NCI-H146 (cell line): ENCODE data around the gene MARK1.

Source experiments
- DNase-seq: peaks from one replicate; lab custom pipeline; 2025; lab: John Stamatoyannopoulos, UW

MARK1 gene

DNA sequence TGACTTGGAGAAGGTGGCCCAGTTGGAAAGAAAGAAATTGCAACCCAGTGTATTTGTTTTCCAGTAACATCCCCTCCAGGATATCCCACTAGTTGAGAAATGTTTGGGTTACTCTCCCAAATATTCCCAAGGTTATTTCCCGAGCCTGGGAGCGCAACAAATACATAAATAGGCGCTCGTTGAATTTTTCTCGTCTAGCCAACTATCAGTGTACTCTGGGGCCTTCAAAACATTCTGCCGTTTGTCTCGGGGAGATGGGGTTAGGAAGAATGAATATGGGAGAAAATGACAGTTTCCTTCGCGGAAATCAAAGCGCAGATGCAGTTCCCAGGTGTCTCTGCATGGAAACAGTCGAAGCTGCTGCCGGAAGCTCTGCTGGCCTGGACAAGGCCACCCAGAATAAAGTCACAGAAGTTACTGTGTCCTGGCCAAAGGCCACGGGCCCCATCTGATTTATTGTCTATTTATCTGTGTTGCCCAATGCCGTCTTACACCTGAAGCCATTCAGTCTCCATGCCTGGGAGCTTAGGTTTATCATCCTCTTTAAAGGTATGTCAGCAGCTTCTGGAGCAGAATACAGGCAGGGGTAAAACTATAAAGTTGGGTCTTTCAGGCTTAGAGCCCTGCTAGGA is 163.2 kb downstream of the MARK1 start:
- no peak for DNase-seq

DNA sequence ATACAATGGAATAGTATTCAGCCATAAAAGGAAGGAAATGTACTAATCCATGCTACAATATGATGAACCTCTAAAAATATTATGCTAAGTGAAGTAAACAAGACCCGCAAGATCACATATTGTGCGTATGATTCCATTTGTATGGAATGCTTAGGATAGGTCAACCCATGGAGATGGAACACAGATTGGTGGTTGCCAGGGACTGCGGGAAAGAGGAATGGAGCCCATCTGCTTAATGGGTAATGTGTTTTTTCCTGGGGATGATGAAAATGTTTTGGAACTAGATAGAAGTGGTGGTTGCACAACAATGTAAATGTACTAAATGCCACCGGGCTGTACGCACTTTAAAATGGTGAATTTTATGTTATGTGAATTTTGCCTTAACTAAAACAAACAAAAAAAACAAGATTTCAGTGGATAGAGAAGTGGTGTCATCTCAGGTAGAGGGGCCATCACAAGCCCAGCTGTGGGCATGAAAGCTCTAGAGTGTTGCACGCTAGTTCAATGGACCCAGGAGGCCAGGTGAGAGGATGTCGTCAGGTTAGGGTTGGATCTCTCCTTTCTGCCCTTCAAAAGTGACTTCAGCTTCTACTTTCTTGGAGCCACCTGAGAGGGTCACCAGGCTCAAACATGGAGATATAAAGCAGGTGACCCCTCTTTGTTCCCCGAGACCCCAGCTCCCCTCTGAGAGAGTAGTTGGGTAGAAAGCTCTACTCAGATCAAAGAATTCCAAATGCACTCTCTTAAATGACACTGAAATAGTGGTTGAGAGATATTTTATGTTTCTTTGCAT is 164.7 kb downstream of the MARK1 start:
- DNase-seq, result no peak

DNA sequence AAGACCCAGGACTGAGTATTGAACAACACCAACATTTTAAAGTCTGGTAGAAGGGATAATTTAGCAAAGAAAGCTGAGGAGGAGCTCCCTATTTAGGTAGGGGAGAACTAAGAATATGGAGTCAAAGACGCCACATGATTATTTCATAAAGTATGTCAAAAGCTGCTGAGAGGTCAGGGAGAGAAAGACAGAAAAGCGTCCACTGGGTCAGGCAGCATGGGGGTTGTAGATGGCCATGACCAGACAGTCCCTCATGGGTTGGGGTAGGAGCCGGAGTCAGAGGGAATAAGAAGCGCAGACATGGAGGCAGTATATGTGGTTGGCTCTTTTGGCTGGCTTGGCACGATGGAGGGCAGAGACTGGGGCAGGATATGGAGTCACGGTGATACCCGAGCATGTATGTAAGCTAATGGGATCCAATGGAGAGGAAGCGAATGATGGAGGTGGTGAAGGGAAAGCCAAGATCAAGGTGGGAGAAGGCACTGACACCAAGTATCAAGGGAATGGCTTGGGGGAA is 167.0 kb downstream of the MARK1 start:
- no peak for DNase-seq

DNA sequence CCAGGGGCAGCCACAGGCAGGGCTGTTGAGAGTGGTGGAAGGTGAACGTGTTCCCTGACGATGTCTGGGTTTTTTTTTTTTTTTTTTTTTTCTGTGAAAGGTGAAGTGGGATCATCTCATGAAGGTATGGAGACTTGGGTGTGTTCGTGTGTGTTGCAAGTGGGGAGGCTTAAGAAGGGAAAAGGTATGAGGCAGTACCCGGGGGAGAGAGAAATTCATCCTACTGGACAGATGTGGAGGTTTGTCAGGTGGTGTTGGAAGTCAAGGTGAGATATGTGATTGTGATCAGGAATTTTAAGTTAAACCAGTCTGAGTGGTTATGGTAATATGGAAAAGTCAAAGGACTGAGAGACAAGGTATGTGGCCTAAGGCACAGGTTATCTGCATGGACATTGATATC is 167.5 kb downstream of the MARK1 start:
- no peak for DNase-seq

DNA sequence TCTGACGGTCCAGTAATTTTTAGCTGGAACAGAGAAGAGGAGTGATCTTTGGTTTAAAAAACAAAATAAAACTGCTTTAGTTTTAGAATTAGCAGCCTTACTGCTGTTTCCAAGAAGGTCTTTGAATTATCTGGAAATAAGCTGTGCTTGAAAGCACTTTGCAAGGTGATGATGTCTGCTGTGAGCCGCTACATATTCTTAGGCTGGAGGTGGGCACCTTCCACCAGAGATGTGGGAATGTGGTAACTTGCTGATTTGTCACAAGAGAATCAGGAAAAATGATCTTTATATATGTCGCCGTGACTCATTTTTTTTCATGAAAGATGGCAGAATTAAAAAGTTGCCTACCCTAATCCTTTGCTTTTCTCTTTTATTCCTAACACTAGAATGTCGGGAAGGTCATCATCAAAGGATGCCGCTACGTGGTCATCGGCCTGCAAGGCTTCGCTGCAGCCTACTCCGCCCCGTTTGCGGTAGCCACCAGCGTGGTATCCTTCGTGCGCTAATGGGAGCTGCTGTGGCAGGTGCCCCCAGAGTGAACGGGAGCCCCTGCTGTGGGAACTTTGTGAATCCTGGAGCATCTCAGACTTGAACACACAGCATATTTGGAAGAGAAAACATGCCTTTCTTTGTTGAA is 168.4 kb downstream of the MARK1 start:
- no peak for DNase-seq

DNA sequence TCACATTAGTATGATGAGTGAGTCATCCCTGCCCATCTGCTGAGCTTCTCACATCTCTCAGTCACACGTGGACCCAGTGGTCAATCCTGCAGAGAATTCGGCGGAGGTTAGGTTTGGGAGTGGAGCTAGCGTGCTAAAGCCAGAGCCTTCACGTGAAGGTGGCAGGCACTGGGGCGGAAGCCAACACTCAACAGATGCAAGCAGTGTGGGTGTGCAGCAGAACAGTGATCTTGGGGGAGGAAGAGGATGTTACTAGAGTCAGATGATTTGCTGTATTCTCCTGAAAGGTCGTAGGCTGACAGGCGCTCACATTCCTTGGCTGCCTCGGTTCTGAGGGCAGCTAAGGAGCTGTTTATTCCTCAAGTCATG is 168.9 kb downstream of the MARK1 start:
- DNase-seq, result no peak

DNA sequence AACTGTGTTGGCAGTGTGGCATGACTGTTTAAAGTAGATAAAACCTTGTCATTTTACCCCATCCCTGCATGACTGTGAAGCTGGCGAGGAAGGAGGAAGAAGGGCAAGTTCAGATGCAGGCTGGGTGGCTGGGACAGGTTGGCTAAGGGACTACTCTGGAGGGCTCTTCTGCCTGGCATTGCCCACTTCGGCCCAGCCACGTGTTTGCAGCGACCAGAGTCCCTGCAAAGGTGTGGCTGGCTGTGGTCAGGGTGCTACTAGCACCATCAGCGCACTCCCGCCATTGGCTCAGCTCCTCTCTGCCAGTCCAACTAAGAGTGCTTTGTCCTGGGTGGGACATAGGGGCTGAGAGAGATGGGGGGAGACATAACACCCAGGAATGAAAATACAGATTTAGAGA is 169.4 kb downstream of the MARK1 start:
- no peak for DNase-seq

DNA sequence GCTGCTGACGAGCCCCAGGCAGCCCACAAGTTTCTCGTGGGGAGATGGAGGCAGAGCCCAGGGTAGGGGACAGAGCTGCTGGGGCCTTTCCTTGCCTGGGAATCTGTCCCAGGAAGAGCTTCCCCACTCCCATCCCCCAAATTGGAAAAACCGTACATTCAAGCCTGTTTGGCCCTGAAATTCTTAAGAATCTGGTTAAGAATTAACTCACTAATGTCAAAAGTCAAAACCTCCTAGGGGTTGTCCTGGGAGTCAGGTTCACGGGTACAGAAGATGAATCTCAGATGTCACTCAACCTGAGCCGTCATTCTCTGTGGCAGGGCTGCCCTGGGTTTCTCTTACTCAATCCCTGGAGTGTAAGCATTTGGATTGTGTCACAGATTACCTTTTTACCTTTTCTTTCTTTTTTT is 170.7 kb downstream of the MARK1 start:
- DNase-seq, result no peak

DNA sequence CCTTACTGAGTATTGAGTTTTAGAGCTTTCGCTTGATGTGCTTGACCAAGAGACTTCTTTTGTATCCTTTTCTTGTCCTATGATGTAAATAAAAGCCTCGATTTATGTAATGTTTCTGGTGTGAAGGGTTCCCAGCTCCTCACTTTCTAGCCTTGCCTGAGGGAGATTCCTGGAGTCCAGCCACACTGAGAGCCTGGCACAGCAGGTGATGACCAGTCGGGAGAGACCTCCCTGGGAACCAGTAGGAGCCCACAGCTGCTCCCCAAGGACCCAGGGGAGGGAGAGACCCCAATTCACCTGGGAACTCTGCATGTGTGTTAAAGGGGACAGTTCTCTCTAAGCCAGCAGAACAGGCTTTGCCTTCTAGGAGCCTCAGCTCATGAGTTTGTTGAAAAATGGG is 171.1 kb downstream of the MARK1 start:
- no peak for DNase-seq

DNA sequence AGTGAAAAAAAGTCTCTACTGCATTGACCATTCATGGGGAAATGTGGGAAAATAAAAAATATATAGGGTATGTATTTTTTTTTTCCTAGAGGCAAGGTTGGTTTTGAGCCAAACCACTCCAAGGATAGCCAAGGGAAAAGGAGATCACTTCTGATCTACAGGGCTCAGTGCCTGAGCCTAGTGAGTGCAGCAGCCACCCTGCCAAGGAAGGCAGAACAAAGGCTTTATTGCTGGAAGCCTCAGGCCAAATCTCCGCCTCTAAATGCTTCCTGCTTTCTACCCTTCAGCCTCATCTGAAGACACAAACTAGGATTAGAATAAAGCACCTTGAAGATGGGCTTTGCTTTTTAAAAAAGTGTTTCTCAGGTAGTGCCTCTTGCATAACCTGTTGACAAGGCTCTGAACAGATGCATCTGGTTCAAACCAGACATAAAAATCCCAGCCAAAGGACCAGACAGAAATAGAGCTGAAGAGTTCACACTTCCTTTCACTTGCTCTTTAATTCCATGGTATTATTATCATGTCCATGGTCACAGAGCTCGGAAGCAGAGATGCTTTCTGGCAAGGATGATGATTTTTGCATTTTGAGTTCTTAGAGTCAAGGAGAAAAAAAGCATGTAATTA is 172.7 kb downstream of the MARK1 start:
- no peak for DNase-seq

DNA sequence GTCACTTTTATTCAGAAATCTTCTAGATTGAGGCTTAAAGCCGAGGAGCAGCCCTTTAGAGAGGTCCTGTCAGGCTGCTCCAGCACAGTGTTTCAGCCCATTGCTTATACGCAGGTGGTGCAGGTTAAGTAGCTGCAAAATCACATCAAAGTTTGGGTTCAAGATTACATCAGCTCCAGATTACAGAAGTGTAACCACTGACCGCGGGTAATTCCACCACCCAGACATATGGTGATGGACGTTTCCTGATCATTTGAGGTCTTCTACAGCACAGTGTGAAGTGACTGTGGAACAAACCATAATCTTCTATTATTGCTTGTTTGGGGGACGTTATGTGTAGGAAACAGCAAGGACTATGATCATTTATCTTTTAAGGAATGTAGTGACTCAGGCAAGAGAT is 174.0 kb downstream of the MARK1 start:
- DNase-seq, result no peak

DNA sequence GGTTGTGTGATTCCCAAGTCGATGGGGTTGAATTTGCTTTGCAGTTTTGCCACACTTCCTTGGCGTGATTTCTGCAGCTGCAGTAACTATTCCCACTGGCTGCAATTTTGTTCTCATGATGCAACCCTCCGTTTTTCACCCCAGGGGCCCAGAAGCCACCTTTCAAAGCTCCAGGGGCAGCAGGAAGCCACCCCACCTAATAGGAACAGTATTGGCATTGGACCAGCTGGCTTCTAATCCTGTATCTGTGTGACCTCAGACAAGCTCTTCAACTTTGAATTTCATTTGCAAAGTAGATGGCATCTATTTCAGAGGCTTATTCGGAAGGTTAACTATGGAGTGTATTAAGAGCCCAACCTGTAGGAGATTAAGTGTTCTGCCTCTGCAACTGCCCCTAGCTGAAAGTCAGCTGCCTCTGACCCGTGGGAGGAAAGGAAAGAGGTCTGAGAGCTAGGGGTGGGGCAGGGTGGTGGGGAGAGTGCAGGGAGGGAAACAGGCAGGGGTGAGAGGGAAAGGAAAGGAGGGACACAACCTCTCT is 174.9 kb downstream of the MARK1 start:
- no peak for DNase-seq

DNA sequence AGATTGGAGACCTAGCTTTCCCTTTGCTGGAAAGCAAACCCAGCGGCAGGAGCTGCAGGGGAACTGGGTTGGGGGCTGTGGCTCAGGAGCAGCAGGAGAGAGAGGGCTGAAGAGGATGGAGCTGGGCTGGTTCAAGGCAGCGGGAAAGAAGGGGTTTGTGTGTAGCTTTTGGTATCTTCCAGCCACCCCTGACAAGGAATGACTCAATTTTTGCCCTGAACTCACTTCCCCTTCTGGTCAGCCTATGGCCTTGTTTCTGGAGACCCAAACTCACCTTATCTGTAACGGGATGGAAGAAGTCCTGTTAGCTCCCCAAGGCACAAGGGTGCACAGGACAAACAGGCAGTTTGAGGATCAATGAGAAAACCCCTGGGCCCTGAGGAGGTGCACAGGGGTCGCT is 175.4 kb downstream of the MARK1 start:
- DNase-seq, result no peak

DNA sequence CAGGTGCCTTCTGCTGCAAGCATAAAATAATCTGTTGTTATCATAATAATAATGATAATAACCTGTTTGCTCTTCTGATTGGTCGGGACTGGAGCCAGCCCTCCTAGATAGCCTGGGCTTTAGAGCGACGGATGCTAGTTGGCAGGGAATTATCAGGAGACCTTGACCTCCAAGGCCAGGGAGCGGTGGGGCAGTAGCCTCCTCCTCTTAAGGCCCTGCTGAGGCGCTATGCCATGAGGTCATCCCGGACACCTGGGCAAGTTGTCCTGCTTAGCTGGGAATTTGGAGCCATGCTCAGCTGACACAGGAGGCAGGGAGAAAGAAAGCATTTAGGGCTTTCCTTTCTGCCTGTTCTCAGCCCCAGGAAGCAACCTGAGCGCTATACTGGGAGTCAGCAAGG is 177.8 kb downstream of the MARK1 start:
- no peak for DNase-seq

DNA sequence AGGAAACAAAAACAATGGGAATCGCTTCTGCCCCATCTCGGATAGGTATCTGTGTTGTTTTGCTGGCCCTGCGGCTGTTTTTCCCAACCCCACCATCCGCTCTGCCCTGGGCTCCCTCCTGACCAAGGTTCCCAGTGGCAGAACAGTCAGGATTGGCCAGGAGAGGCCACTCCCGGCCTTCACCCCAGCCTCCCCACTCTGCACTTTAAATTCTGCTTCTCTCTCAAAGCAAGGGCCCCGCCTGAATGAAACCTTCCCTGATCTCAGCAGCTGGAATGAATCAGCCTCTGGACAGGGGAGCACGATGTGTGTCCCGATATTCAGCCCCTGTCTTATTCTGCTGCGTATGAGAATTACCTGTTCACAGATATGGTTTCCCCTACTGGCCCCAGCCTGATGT is 178.5 kb downstream of the MARK1 start:
- no peak for DNase-seq

DNA sequence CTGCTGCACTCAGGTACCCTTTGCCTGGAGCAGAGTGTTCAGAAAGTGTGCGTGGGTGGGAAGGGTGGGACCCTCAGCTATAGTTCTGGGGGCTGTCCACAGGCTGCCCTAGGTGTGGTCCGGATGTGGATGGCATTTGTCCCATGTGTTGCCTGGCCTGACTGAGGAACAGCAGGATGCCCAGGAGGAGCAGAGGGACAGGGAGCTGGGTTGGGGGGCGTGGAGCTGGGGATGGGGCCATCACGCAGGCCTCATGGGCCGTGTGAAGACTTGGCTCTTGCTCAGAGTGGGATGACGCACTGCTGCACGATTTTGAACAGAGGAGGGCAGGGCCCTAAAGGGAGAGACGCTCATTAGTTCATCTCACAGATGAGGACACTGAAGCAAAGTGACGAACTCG is 179.2 kb downstream of the MARK1 start:
- DNase-seq, result no peak

DNA sequence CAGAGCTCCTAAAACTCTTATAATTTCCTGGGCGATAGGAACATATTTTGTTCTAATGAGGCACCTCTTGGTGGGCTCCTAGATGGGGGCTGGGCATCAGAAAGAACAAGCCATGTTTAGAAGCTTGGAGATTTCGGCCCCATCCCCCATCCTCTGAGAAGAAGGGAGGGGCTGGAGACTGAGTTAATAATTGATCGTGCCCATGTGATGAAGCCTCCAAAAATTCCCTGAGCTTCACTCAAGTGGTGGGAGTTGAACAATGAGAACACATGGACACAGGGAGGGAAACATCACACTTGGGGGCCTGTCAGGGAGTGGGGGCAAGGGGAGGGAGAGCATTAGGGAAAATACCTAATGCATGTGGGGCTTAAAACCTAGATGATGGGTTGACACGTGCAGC is 180.3 kb downstream of the MARK1 start:
- no peak for DNase-seq

DNA sequence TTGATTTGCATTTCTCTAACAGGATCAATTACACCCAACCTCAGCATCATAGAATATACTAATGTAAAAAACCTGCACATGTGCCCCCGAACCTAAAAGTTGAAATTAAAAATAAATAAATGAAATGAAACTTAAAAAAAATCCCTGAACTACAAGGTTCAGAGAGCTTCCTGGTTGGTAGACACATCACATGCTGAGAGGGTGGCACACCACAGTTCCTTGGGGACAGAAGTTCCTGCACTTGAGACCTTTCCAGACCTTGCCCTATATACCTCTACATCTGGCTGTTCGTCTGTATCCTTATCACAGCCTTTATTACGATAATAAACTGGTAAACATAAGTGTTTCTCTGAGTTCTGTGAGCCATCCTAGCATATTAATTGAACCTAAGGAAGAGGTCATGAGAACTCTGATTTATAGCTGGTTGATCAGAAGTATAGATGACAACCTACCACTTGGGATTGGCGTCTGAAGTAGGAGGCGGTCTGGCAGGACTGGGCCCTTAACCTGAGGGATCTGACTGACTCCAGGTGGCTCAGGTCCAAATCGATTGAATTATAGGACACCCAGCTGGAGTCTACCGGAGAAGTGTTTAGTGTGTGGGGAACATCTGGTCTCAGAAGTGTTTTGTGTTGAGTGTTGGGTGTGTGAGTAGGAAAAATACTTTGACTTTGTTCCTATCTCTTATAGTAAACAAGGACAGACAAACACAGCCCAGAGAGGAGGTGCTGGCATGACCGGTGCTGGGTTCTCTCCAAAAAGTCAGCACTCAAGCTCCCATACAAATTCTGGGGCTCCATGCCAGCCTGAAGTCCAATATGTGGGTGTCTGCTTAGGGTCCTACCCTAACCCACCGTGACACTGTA is 181.2 kb downstream of the MARK1 start:
- DNase-seq, result no peak

DNA sequence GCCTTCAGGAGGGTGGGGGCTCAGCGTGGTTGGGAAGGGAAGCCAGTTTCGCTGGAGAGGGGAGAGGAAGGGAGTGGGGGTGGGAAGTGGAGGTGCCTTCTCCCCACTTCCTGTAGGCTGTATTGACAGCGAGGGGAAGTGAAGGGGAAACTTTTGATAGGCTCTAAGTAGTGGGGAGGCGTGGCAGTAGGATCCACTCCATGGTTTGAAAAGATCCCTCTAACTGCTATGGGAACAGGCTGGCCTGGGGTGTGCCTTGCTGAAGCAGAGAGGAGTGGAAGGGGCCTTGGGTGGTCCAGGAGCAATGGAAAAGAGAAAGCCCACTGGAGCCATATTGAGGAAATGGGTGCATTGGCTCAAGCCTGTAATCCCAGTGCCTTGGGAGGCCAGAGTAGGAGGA is 182.4 kb downstream of the MARK1 start:
- DNase-seq, result no peak

DNA sequence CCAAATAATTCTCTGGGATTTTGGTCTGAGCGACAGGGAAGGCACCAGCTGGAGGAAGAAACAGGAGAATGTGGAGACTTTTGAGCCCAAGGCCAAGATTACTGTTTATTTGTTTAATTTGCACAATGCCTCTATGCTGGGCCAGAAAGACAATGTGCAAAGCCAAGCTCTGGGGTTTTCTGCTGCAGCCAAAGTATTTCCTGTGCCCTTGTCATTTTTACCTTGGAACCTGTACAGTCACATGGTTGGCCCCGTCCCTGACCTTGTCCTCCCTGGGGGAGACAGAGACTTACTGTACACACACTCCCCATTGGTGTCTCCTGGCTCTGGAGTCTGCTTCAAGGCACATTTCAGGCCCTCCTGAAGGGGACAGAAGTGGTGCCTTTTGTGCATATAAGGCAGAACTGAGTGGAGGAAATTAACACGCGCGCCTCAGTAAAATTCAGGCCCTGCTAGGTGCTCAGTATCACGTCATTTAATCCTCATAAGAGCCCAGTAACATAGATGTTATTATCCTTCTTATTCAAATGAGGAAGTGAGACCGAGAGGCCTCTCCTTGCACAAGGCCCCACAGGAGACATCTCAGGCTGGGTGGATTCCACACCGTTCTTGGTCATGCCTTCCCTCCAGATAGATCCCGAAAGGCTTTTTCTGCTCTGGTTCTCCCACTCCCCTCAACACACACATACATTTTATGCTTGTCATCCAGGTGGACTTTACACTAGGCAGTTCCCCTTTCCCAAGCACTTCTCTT is 183.3 kb downstream of the MARK1 start:
- DNase-seq, result no peak
